ENCODE data around the gene PDGFB.

- TF ChIP-seq ELF4 (IDR thresholded peaks at IDR 0.05): no peak
- no peak for TF ChIP-seq SUZ12 (IDR thresholded peaks at IDR 0.05)
- no peak for TF ChIP-seq FOXK2 (IDR thresholded peaks at IDR 0.05)
- TF ChIP-seq HDGF (IDR thresholded peaks at IDR 0.05; ENCODE audit: borderline replicate concordance): no peak
- no peak for TF ChIP-seq BHLHE40 (IDR thresholded peaks at IDR 0.05; ENCODE audit: borderline replicate concordance)
- TF ChIP-seq FOXM1 (IDR thresholded peaks at IDR 0.05; ENCODE audit: borderline replicate concordance): no peak
- no peak for TF ChIP-seq PKNOX1 (IDR thresholded peaks at IDR 0.05)
- no peak for TF ChIP-seq NFRKB (IDR thresholded peaks at IDR 0.05)
- no peak for TF ChIP-seq SP1 (IDR thresholded peaks at IDR 0.05)
- no peak for TF ChIP-seq ZNF384 (IDR thresholded peaks at IDR 0.05)
- TF ChIP-seq CTBP1 (IDR thresholded peaks at IDR 0.05; ENCODE audit: borderline replicate concordance): no peak
- no peak for TF ChIP-seq LEF1 (IDR thresholded peaks at IDR 0.05; ENCODE audit: borderline replicate concordance)
Observed at GRCh38 chr22:39221999-39222686, 22.6 kb downstream of the PDGFB start.
